A673 (cell line): ENCODE measurements around the gene OBP2A. TPM values are rescaled to one million over a fixed set of nuclear protein-coding genes. Genes with fewer than 3 reads are reported as not detected.

Experiments
- BruUV-seq: library from RNA; stranded (reverse); fragments of 400-500 nt; replicated peaks from 2 replicates; lab custom pipeline; 2021; lab: Mats Ljungman, UMichigan
- CTCF ChIA-PET: fragments of 300-600 bp; sonication (Branson Sonifier 250); formaldehyde crosslinking; loops from one replicate; lab custom pipeline; 2022; ENCODE audit warnings: antibody characterized with exemption; lab: Charles Lee
- POLR2A ChIA-PET: fragments of 300-600 bp; sonication (Branson Sonifier 250); formaldehyde crosslinking; loops from one replicate; lab custom pipeline; 2022; ENCODE audit warnings: antibody characterized with exemption; ENCODE audit not compliant: low non-redundant PET; lab: Charles Lee
- DNase-seq: peaks from one replicate; pipeline ENCODE4 v3.0.0-alpha.2; 2015; ENCODE audit warnings: low spot score
- H3K27ac ChIP-seq: fragments of 200-600 bp; sonication (generic); 2 replicates; pipeline ENCODE4 v1.5.1; 2016; ENCODE audit warnings: mixed run types, low read depth, mild to moderate bottlenecking, mixed read lengths, antibody characterized with exemption, low read length; ENCODE audit not compliant: poor library complexity, severe bottlenecking
- H3K27me3 ChIP-seq: fragments of 200-600 bp; sonication (generic); replicated peaks from 2 replicates; pipeline ENCODE4 v1.6.1; 2017; ENCODE audit warnings: mixed run types, low read depth, mild to moderate bottlenecking, mixed read lengths, antibody characterized with exemption, low read length; ENCODE audit not compliant: insufficient read depth, poor library complexity
- H3K36me3 ChIP-seq: fragments of 200-600 bp; sonication (generic); 2 replicates; pipeline ENCODE4 v1.6.1; 2016; ENCODE audit warnings: mixed run types, mild to moderate bottlenecking, mixed read lengths, antibody characterized with exemption, low read length; ENCODE audit not compliant: insufficient read depth, poor library complexity, severe bottlenecking
- H3K4me1 ChIP-seq: fragments of 200-600 bp; sonication (generic); 2 replicates; pipeline ENCODE4 v1.6.1; 2017; ENCODE audit warnings: mixed run types, mild to moderate bottlenecking, mixed read lengths, antibody characterized with exemption, low read length; ENCODE audit not compliant: insufficient read depth, poor library complexity, severe bottlenecking
- H3K4me3 ChIP-seq: fragments of 200-600 bp; sonication (generic); 2 replicates; pipeline ENCODE4 v1.5.1; 2016; ENCODE audit warnings: low read depth, mixed run types, mild to moderate bottlenecking, mixed read lengths, low read length; ENCODE audit not compliant: poor library complexity, severe bottlenecking
- H3K9me3 ChIP-seq: fragments of 200-600 bp; sonication (generic); 2 replicates; pipeline ENCODE4 v1.6.1; 2016; ENCODE audit warnings: mixed run types, low read depth, mild to moderate bottlenecking, mixed read lengths, antibody characterized with exemption, low read length; ENCODE audit not compliant: poor library complexity, severe bottlenecking
- EZH2 ChIP-seq: fragments of 200-600 bp; sonication (generic); IDR thresholded peaks from 2 replicates; pipeline ENCODE4 v1.6.1; 2017; ENCODE audit warnings: borderline replicate concordance, low read depth, mild to moderate bottlenecking, mixed read lengths, antibody characterized with exemption, low read length; ENCODE audit not compliant: poor library complexity, severe bottlenecking
- intact Hi-C: fragments of 100-400 bp; cut with micrococcal nuclease; formaldehyde crosslinking; loops from one replicate; pipeline ENCODE4 v1.10.0; 2022; ENCODE audit not compliant: unreplicated experiment
- total RNA-seq: library from RNA; stranded (reverse); gene quantifications from 2 replicates; pipeline ENCODE4 v1.2.3, GENCODE V29; 2021
- TF ChIP-seq, protein P1 (sequence below): fragments of 300-800, 200-600 bp; sonication (generic); conservative IDR thresholded peaks from 2 replicates; pipeline ENCODE4 v1.5.1; 2017; ENCODE audit warnings: low read depth, mild to moderate bottlenecking, antibody characterized with exemption, low read length, moderate library complexity, mixed read lengths

Gene OBP2A
- total RNA-seq, 1 experiment from 2014 or later: not detected

- Histone ChIP-seq H3K9me3 (no peaks in the 10 kb centered on the region), H3K4me3 (no peak overlapping the region), H3K4me1 (no peaks in the 10 kb centered on the region), H3K36me3 (no peaks in the 10 kb centered on the region), H3K27me3 (no peaks in the 10 kb centered on the region), H3K27ac (no peak overlapping the region)
- BruUV-seq: no TSS peak
- ChIA-PET POLR2A (no interaction called here), CTCF (no interaction called here)
- TF ChIP-seq, protein P1, sequence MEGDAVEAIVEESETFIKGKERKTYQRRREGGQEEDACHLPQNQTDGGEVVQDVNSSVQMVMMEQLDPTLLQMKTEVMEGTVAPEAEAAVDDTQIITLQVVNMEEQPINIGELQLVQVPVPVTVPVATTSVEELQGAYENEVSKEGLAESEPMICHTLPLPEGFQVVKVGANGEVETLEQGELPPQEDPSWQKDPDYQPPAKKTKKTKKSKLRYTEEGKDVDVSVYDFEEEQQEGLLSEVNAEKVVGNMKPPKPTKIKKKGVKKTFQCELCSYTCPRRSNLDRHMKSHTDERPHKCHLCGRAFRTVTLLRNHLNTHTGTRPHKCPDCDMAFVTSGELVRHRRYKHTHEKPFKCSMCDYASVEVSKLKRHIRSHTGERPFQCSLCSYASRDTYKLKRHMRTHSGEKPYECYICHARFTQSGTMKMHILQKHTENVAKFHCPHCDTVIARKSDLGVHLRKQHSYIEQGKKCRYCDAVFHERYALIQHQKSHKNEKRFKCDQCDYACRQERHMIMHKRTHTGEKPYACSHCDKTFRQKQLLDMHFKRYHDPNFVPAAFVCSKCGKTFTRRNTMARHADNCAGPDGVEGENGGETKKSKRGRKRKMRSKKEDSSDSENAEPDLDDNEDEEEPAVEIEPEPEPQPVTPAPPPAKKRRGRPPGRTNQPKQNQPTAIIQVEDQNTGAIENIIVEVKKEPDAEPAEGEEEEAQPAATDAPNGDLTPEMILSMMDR: no peak
- TF ChIP-seq EZH2: no peak
- intact Hi-C loops: no loop called here
- no peak for DNase-seq
Measured at GRCh38 chr9:135551031-135551430, 5.1 kb downstream of the OBP2A start.

DNA sequence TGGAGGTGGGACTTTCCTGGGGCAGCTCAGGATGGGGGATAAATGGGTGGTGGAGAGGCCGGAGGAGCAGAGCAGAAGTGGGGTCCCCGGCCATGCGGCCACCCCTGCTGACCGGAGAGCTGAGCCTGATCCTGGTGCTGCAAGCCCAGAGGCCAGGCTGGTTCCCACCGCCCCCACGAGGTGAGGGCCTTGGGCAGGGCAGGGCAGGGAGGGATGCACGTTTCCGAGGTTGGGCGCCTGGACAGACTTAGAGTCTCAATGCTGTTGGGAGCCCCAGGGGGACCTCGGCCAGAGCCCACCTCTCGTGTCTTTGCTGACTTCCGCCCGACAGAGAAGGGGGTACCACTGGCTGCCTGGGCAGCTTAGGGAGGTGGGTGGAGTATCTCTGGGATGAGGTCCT is 5.5 kb downstream of the OBP2A start:
- Histone ChIP-seq H3K36me3 (no peaks in the 10 kb centered on the region), H3K27ac (no peak overlapping the region), H3K4me1 (no peaks in the 10 kb centered on the region), H3K27me3 (no peaks in the 10 kb centered on the region), H3K4me3 (no peak overlapping the region), H3K9me3 (no peaks in the 10 kb centered on the region)
- no peak for DNase-seq
- intact Hi-C loops: no loop called here
- no peak for TF ChIP-seq EZH2
- TF ChIP-seq, protein P1: no peak
- BruUV-seq: no TSS peak
- ChIA-PET POLR2A (no interaction called here), CTCF (no interaction called here)

DNA sequence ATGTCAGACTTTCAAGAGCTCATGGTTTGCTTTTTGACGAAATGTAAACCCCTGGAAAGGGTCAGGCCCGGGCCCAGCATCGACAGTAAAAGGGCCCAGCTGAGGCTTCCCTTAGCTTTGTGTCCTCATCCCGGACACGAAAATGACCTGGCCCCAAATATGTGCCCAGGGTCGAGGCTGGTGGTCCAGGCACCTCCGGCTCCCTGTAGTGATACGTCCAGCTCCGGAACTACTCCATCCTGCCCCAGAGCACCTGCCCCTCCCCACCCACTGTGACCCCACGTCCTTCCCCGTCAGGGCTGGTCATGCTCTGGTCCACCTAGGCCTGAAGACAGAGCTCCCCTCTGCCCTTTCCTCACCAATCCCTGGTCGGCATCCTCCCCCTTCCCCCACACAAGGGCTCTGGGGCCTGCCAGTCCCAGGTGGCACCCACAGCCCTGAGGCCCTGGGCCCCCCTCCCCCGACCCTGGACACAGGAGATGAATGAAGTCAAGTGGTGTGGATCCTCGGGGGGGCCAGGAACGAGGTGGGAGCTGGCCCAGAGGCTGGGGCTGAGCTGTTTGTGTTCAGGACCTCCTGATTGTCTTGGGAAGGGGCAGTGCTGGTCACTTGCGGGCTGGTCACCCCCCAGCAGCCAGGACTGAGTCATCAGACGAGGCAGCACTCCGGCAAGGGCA is 6.2 kb downstream of the OBP2A start:
- DNase-seq: no peak
- Histone ChIP-seq H3K4me3 (no peak overlapping the region), H3K36me3 (no peaks in the 10 kb centered on the region), H3K27me3 (no peaks in the 10 kb centered on the region), H3K27ac (no peak overlapping the region), H3K4me1 (no peaks in the 10 kb centered on the region), H3K9me3 (no peaks in the 10 kb centered on the region)
- TF ChIP-seq EZH2: no peak
- TF ChIP-seq, protein P1: no peak
- intact Hi-C loops: no loop called here
- BruUV-seq: no TSS peak
- ChIA-PET CTCF (no interaction called here), POLR2A (no interaction called here)
